Measurements from ENCODE around the gene LGI4.
"Not testable (repeated sequence)": the region's sequence is repeated elsewhere in the genome, so short reads cannot be mapped to it uniquely, and the experiment has no call there.

LGI4 gene

DNA sequence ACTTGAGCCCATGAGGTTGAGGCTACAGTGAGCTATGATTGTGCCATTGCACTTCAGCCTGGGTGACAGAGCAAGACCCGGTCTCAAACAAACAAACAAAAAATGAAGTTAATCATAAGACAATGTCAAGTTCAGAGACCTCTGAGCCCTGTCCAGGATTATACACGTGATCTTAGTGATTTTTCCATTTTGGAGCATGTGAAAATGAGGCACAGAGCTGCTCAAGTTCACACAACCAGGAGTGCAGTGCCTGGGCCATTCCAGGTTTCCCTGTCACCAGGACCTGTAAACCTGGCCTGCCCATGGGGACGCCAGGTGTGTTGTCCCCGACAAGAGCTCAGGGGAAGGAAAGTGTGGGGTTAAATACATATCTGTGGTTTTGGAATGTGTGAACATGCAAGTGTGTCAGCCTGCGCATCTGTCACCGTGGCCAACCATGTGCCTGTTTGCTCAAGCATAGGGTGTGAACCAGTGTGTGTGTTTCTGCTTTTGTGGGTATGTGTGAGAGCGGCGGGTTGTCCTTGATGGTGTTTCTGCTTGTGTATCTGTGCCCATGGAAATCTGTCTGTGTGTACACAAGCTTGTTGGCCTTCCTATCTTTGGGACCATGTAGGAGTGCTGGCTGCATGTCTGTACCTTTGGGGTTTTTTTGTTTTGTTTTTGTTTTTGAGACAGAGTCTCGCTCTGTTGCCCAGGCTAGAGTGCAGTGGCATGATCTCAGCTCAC lies 2.3 kb upstream of the LGI4 start:
- TF ChIP-seq, protein P1, sequence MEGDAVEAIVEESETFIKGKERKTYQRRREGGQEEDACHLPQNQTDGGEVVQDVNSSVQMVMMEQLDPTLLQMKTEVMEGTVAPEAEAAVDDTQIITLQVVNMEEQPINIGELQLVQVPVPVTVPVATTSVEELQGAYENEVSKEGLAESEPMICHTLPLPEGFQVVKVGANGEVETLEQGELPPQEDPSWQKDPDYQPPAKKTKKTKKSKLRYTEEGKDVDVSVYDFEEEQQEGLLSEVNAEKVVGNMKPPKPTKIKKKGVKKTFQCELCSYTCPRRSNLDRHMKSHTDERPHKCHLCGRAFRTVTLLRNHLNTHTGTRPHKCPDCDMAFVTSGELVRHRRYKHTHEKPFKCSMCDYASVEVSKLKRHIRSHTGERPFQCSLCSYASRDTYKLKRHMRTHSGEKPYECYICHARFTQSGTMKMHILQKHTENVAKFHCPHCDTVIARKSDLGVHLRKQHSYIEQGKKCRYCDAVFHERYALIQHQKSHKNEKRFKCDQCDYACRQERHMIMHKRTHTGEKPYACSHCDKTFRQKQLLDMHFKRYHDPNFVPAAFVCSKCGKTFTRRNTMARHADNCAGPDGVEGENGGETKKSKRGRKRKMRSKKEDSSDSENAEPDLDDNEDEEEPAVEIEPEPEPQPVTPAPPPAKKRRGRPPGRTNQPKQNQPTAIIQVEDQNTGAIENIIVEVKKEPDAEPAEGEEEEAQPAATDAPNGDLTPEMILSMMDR (IDR thresholded peaks at IDR 0.05; ENCODE audit: low read depth, low read length, missing control alignments) = no peak
- no peak overlapping the region for H3K4me3 ChIP-seq (replicated peaks; ENCODE audit: low read depth, low read length)
- DNase-seq (ENCODE audit: extremely low read depth, low read depth) = no peak

DNA sequence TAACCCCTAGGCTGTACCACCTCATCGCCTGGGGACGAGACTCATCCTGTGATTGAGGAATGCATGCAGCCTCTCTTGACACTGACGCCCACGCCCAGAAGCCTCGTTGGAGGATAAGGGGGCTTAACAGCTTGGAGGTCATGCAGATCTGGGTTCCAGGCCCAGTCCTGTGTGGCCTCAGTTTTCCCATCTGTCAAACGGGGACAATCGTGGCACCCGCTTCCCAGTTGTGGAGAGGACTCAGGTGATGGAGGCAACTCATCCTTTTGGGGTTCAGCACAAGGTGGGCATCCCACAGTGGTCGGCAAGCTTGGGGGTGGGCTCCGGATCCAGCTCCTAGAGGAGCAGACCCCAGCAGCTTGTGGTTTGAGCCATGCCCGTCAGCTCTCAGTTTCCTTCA lies 1.4 kb upstream of the LGI4 start:
- no peak for DNase-seq (ENCODE audit: extremely low read depth, low read depth)
- TF ChIP-seq, protein P1 (IDR thresholded peaks at IDR 0.05; ENCODE audit: low read depth, low read length, missing control alignments) = no peak
- H3K4me3 ChIP-seq (replicated peaks; ENCODE audit: low read depth, low read length) = no peak overlapping the region

DNA sequence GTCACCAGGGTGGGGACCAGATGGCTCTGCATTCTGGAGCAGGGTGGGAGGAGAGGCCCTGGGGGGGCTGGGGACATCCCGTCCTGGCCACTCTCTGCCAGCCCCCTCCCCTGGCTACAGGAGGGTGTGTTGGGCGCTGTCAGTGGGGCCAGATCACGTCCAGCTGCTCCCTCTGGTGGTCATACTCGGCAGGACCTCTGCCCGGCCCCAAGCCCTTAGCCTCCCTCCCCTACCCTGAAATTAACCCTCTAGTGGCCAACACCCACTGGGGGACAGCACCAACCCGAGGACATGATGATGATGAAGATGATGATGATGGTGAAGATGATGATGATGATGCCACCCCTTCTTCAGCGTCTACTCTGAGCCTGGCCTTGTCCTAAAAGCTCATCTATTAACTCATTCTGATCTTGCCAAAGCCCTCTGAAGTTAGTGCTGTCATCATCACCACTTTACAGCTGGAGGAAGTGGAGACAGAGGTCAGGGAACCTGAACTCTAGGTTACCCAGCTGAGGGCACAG lies 590 bp upstream of the LGI4 start:
- TF ChIP-seq, protein P1 (IDR thresholded peaks at IDR 0.05; ENCODE audit: low read depth, low read length, missing control alignments) = peak; percentile 91
- no peak overlapping the region for H3K4me3 ChIP-seq (replicated peaks; ENCODE audit: low read depth, low read length)

DNA sequence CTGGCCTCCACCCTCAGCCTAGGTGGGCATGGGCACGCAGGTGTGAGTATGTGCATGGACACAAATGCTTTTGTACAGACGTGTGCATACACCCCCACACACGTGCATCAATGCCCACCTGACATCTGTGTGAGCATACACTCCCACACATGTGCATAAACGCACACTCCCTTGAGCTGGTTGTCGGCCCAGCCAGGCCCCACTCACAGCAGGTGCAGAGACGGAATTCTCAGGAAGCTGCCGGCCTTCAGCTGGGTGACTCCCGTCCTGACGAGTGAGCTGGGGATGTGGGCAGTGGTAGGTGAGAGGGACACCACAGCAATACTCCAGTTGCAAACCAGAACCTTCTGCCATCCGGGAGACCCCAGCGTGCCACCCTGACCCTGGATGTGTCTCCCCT lies 1.0 kb downstream of the LGI4 start:
- TF ChIP-seq, protein P1 (IDR thresholded peaks at IDR 0.05; ENCODE audit: low read depth, low read length, missing control alignments) = no peak
- no peak for DNase-seq (ENCODE audit: extremely low read depth, low read depth)
- H3K4me3 ChIP-seq (replicated peaks; ENCODE audit: low read depth, low read length) = no peak overlapping the region

More for the DNA sequence above, 590 bp upstream of the LGI4 start:
- DNase-seq (ENCODE audit: extremely low read depth, low read depth) = no peak

DNA sequence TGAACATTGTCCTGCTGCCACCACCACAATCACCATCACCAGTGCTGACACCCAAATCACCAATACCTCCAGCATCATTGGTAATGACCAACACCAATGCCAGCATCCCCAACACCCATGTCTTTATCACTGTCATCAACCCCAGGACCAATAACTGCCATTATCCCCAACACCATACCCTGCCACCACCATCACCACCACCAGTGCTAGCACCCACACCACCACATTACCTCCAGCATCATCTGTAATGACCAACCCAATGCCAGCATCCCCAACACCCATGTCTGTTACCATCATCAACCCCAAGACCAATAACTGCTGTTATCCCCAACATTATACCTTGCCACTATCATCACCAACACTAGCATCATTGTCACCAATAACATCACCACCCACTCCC lies 2.6 kb downstream of the LGI4 start:
- no peak overlapping the region for H3K4me3 ChIP-seq (replicated peaks; ENCODE audit: low read depth, low read length)
- DNase-seq (ENCODE audit: extremely low read depth, low read depth) = no peak
- TF ChIP-seq, protein P1 (IDR thresholded peaks at IDR 0.05; ENCODE audit: low read depth, low read length, missing control alignments) = no peak

DNA sequence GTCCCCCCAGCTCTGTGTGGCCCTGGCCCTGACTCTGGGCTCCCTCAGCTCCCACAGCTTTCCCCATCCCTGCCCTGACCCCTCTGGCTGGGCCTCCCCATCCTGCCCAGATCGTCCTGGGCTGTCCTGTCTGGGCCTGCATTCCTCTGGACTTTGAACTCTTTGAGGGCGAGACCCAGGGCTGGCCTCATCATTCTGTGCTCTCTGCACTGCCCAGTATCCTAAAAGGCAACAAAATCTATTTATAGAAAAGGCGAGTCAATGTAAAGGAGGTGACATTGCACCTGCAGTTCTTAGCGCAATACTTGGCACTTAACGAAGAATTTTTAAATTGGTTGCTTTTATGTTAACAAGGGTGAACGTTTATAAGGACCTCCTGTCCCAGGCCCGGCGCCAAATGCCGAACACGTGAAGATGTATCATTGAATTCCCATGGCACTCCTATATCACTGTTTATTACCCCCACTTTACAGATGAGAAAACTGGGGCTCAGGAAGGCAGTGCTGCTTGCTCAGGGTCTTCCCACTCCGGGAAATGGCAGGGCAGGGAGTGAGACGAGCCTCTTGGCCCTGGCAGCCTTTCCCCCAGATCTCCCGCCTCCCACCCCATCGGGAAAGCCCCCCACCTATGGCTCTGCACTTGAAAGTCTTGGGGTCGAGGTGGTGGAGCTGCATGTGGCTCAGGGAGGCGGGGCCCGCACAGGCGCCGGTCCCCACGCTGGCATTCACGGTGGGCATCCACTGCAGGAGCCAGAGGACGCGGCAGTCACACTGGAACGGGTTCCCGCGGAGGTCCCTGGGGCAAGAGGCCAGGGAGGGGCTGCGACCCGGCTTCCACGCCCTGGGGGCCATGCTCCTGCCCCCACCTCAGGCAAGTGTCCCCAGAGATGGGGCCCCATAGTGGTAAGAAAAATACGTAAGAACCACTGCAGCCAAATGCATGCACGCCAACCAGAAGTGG lies 3.8 kb downstream of the LGI4 start:
- TF ChIP-seq, protein P1 (IDR thresholded peaks at IDR 0.05; ENCODE audit: low read depth, low read length, missing control alignments) = no peak
- no peak for DNase-seq (ENCODE audit: extremely low read depth, low read depth)
- H3K4me3 ChIP-seq (replicated peaks; ENCODE audit: low read depth, low read length) = no peak overlapping the region

DNA sequence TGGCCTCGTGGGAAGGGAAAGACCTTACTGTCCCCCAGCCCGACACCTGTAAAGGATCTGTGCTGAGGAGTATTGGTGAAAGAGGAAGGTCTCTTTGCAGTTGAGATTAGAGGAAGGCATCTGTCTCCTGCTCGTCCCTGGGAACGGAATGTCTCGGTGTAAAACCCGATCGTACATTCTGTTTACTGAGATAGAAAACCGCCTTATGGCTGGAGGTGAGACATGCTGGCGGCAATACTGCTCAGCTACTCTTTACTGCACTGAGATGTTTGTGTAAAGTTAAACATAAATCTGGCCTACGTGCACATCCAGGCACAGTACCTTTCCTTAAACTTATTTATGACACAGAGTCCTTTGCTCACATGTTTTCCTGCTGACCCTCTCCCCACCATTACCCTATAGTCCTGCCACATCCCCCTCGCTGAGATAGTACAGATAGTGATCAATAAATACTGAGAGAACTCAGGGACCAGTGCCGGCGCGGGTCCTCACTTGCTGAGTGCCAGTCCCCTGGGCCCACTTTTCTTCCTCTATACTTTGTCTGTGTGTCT lies 5.1 kb downstream of the LGI4 start:
- not testable (repeated sequence) for DNase-seq (ENCODE audit: extremely low read depth, low read depth); H3K4me3 ChIP-seq (replicated peaks; ENCODE audit: low read depth, low read length)

All from HFF-Myc (cell line).